ENCODE measurements around the gene ISLR2.
A peak's percentile ranks its signal among the peaks of the same experiment; 100 is the strongest.

ISLR2 gene

GRCh38 chr15:74178326-74179100 lies 48.1 kb downstream of the ISLR2 start:
- no peak for DNase-seq

GRCh38 chr15:74179101-74179841 lies 48.9 kb downstream of the ISLR2 start:
- no peak for DNase-seq

GRCh38 chr15:74179983-74180880 lies 49.8 kb downstream of the ISLR2 start:
- no peak for DNase-seq

- no peak for DNase-seq
Measured at GRCh38 chr15:74180881-74181602, 50.7 kb downstream of the ISLR2 start.

GRCh38 chr15:74182131-74182530 lies 51.7 kb downstream of the ISLR2 start:
- no peak for DNase-seq

GRCh38 chr15:74184582-74185091 lies 54.3 kb downstream of the ISLR2 start:
- DNase-seq = peak; percentile 32 to 50

- peak in 1 of 2 experiments; percentile 36 for DNase-seq
Measured at GRCh38 chr15:74185710-74186348, 55.4 kb downstream of the ISLR2 start.
